H1 (cell line): ENCODE measurements around the gene MRRF. TPM values are rescaled to one million over a fixed set of nuclear protein-coding genes. Genes with fewer than 3 reads are reported as not detected.

Source experiments
- CTCF ChIA-PET: fragments of 300-600 bp; sonication (Branson Sonifier 250); formaldehyde crosslinking; loops from one replicate; lab custom pipeline; 2021; ENCODE audit not compliant: partially characterized antibody; lab: Charles Lee
- POLR2A ChIA-PET: fragments of 300-600 bp; sonication (Branson Sonifier 250); formaldehyde crosslinking; loops from one replicate; lab custom pipeline; 2021; ENCODE audit warnings: inconsistent platforms; ENCODE audit not compliant: partially characterized antibody; lab: Charles Lee
- DNase-seq, 2 experiments: peaks; one replicate each; pipeline versions ENCODE4 v3.0.0 to v3.0.0-alpha.2; 2010 to 2022; ENCODE audit warnings: low spot score in 2 of 2, low read depth in 1 of 2, mixed read lengths in 1 of 2
- FAIRE-seq: peaks from 2 replicates; lab custom pipeline; 2011; peaks lifted over from hg19 to GRCh38; lab: Jason Lieb, UNC
- H2AFZ ChIP-seq: 2 replicates; pipeline ENCODE4 v1.8.1; 2012; ENCODE audit warnings: low read length, inconsistent platforms
- H2AK5ac ChIP-seq: 2 replicates; pipeline ENCODE4 v1.6.1; 2013; ENCODE audit warnings: low read depth, low read length
- H2BK120ac ChIP-seq: replicated peaks from 2 replicates; pipeline ENCODE3; 2013; ENCODE audit warnings: low read depth, low read length, inconsistent platforms
- H2BK12ac ChIP-seq: 2 replicates; pipeline ENCODE4 v1.6.1; 2013; ENCODE audit warnings: low read depth, low read length
- H2BK15ac ChIP-seq: 2 replicates; pipeline ENCODE4 v1.6.1; 2013; ENCODE audit warnings: low read length
- H2BK20ac ChIP-seq: 2 replicates; pipeline ENCODE4 v1.6.1; 2013; ENCODE audit warnings: low read length
- H2BK5ac ChIP-seq: 2 replicates; pipeline ENCODE4 v1.6.1; 2013; ENCODE audit warnings: low read depth, low read length
- H3K14ac ChIP-seq: 2 replicates; pipeline ENCODE4 v1.6.1; 2013; ENCODE audit warnings: inconsistent platforms; ENCODE audit not compliant: insufficient read length
- H3K18ac ChIP-seq: 2 replicates; pipeline ENCODE4 v1.6.1; 2013; ENCODE audit warnings: low read length; ENCODE audit errors: extremely low read depth
- H3K23ac ChIP-seq: 2 replicates; pipeline ENCODE4 v1.6.1; 2013; ENCODE audit warnings: inconsistent platforms; ENCODE audit not compliant: insufficient read length
- H3K23me2 ChIP-seq: 2 replicates; pipeline ENCODE4 v1.6.1; 2013; ENCODE audit warnings: low read depth, low read length
- H3K27ac ChIP-seq: 2 replicates; pipeline ENCODE4 v1.6.1; 2011; ENCODE audit warnings: low read depth, low read length, inconsistent platforms
- H3K27me3 ChIP-seq, 4 experiments: replicated peaks in 1 of 4; 1 replicate in 1 of 4; 2 replicates in 3 of 4; pipeline versions ENCODE4 v1.6.1 to v1.8.1; 2011 to 2013; ENCODE audit warnings: low read length in 3 of 4, mild to moderate bottlenecking in 3 of 4, inconsistent platforms in 2 of 4, mixed read lengths in 2 of 4, moderate library complexity in 1 of 4; ENCODE audit not compliant: control insufficient read depth in 3 of 4, insufficient read depth in 3 of 4; ENCODE audit errors: extremely low read depth in 1 of 4
- H3K36me3 ChIP-seq, 4 experiments: 2 replicates each; pipeline versions ENCODE4 v1.6.1 to v1.8.1; 2011 to 2013; ENCODE audit warnings: mild to moderate bottlenecking in 4 of 4, low read length in 3 of 4, moderate library complexity in 2 of 4, control low read depth in 1 of 4, inconsistent platforms in 1 of 4; ENCODE audit not compliant: insufficient read depth in 4 of 4, control insufficient read depth in 2 of 4
- H3K4ac ChIP-seq: replicated peaks from 2 replicates; pipeline ENCODE3; 2013; ENCODE audit warnings: low read length, low read depth, mixed read lengths, inconsistent platforms; ENCODE audit not compliant: insufficient read length
- H3K4me1 ChIP-seq, 4 experiments: replicated peaks in 1 of 4; 1 replicate in 1 of 4; 2 replicates in 3 of 4; pipeline versions ENCODE4 v1.6.1 to v1.8.1; 2011 to 2013; ENCODE audit warnings: low read length in 3 of 4, inconsistent platforms in 2 of 4, mixed read lengths in 1 of 4; ENCODE audit not compliant: insufficient read depth in 4 of 4, control insufficient read depth in 3 of 4
- H3K4me2 ChIP-seq, 2 experiments: 2 replicates each; pipeline versions ENCODE4 v1.6.1 to v1.8.1; 2011 to 2013; ENCODE audit warnings: low read depth in 2 of 2, low read length in 2 of 2, control low read depth in 1 of 2, inconsistent platforms in 1 of 2, mild to moderate bottlenecking in 1 of 2; ENCODE audit not compliant: insufficient read depth in 1 of 2
- H3K4me3 ChIP-seq, 4 experiments: fragments of 200-600, 300-600 bp in 1 of 4; sonication (generic), shearing (Covaris generic), sonication (Bioruptor Twin) in 1 of 4; 2 replicates each; pipeline versions ENCODE4 v1.5.1 to v1.8.1; 2011 to 2016; ENCODE audit warnings: low read length in 4 of 4, low read depth in 3 of 4, control low read depth in 2 of 4, inconsistent platforms in 2 of 4, mild to moderate bottlenecking in 2 of 4, mixed read lengths in 1 of 4, moderate library complexity in 1 of 4; ENCODE audit not compliant: insufficient read depth in 2 of 4; ENCODE audit errors: extremely low read depth in 1 of 4
- H3K56ac ChIP-seq: replicated peaks from 2 replicates; pipeline ENCODE3; 2013; ENCODE audit warnings: low read depth, mild to moderate bottlenecking, mixed read lengths, low read length, inconsistent platforms; ENCODE audit not compliant: insufficient read length
- H3K79me1 ChIP-seq: 2 replicates; pipeline ENCODE4 v1.6.1; 2013; ENCODE audit warnings: low read depth, low read length, control low read depth
- H3K79me2 ChIP-seq, 2 experiments: 2 replicates each; pipeline versions ENCODE4 v1.6.1 to v1.8.1; 2012 to 2013; ENCODE audit warnings: low read length in 2 of 2, mild to moderate bottlenecking in 2 of 2, inconsistent platforms in 1 of 2; ENCODE audit not compliant: insufficient read depth in 2 of 2, control insufficient read depth in 1 of 2
- H3K9ac ChIP-seq, 4 experiments: replicated peaks in 1 of 4; 1 replicate in 1 of 4; 2 replicates in 3 of 4; pipeline versions ENCODE4 v1.6.1 to v1.8.1; 2011 to 2013; ENCODE audit warnings: low read depth in 3 of 4, low read length in 3 of 4, control low read depth in 2 of 4, mild to moderate bottlenecking in 2 of 4, moderate library complexity in 2 of 4, inconsistent platforms in 1 of 4; ENCODE audit errors: extremely low read depth in 1 of 4
- H3K9me3 ChIP-seq, 2 experiments: 2 replicates each; pipeline versions ENCODE4 v1.6.1 to v1.8.1; 2012 to 2013; ENCODE audit warnings: mild to moderate bottlenecking in 2 of 2, moderate library complexity in 2 of 2, control low read depth in 1 of 2, inconsistent platforms in 1 of 2, low read depth in 1 of 2, low read length in 1 of 2, mixed read lengths in 1 of 2; ENCODE audit not compliant: insufficient read depth in 2 of 2
- H4K20me1 ChIP-seq, 2 experiments: replicated peaks in 1 of 2; 2 replicates each; pipeline versions ENCODE3 to v1.8.1; 2011 to 2013; ENCODE audit warnings: inconsistent platforms in 2 of 2, low read length in 2 of 2, mild to moderate bottlenecking in 1 of 2; ENCODE audit not compliant: insufficient read depth in 2 of 2, control insufficient read depth in 1 of 2
- H4K5ac ChIP-seq: 2 replicates; pipeline ENCODE4 v1.6.1; 2013; ENCODE audit warnings: low read length, low read depth, mixed read lengths, inconsistent platforms; ENCODE audit not compliant: insufficient read length
- H4K8ac ChIP-seq: 2 replicates; pipeline ENCODE4 v1.8.0; 2013; ENCODE audit warnings: mild to moderate bottlenecking, moderate library complexity, low read length, inconsistent platforms; ENCODE audit not compliant: insufficient read depth; ENCODE audit errors: extremely low read depth
- H4K91ac ChIP-seq: replicated peaks from 2 replicates; pipeline ENCODE3; 2013; ENCODE audit warnings: low read length, mixed read lengths, inconsistent platforms; ENCODE audit not compliant: insufficient read length
- BCL11A ChIP-seq, 2 experiments: IDR thresholded peaks; one replicate each; pipeline ENCODE4 v1.6.1; 2011; ENCODE audit warnings: low read depth in 2 of 2, low read length in 2 of 2, mild to moderate bottlenecking in 2 of 2
- KDM5A ChIP-seq: fragments of 200-600 bp; IDR thresholded peaks from 2 replicates; pipeline ENCODE4 v1.7.1; 2012; ENCODE audit warnings: mild to moderate bottlenecking, low read length, inconsistent platforms, mixed read lengths
- SIX5 ChIP-seq: IDR thresholded peaks from 2 replicates; pipeline ENCODE4 v1.6.1; 2011; ENCODE audit warnings: mild to moderate bottlenecking, low read depth, low read length
- TAF1 ChIP-seq: IDR thresholded peaks from 2 replicates; pipeline ENCODE4 v1.6.1; 2011; ENCODE audit warnings: mild to moderate bottlenecking, low read depth, low read length
- TEAD4 ChIP-seq: IDR thresholded peaks from 2 replicates; pipeline ENCODE4 v1.6.1; 2012; ENCODE audit warnings: low read depth, low read length, inconsistent platforms, mixed read lengths
- WGBS, 2 experiments: shearing (Covaris generic) in 1 of 2; methylation state at CpG; one replicate each; pipeline versions ENCODE4 v1.1.6 to v1.1.7; 2013 to 2015; ENCODE audit warnings: low lambda C conversion rate in 2 of 2, mixed read lengths in 2 of 2, inconsistent platforms in 1 of 2, low coverage in 1 of 2, missing lambda C conversion rate in 1 of 2; ENCODE audit not compliant: insufficient replicate concordance in 2 of 2, insufficient coverage in 1 of 2, insufficient read length in 1 of 2; ENCODE audit errors: extremely low coverage in 1 of 2, missing lambda C conversion rate in 1 of 2; 5-methylcytosine and 5-hydroxymethylcytosine counted together
- polyA plus RNA-seq, 7 experiments: library from polyadenylated mRNA; depleted of rRNA in 3 of 7; stranded (reverse) in 5 of 7; unstranded in 2 of 7; fragments of >200 nt in 5 of 7; fragments of 200-250 nt in 2 of 7; gene quantifications; 1 replicate in 5 of 7; 2 replicates in 1 of 7; 4 replicates in 1 of 7; pipeline versions ENCODE4 v1.2.1 to v1.2.3, GENCODE V29; 2011 to 2013; ENCODE audit warnings: missing spikeins in 2 of 7, mixed read lengths in 2 of 7
- total RNA-seq: library from RNA; stranded (reverse); fragmentation: NEBNext Ultra II Directional; extraction: Animal tissue kit (Norgen Biotek cat#: 25700); gene quantifications from 2 replicates; pipeline ENCODE4 v1.2.1, GENCODE V29; 2021
- TF ChIP-seq, protein P1 (sequence below), 3 experiments: IDR thresholded peaks; 1 replicate in 2 of 3; 2 replicates in 1 of 3; pipeline versions ENCODE4 v1.5.1 to v1.6.1; 2011; ENCODE audit warnings: low read length in 3 of 3, mild to moderate bottlenecking in 3 of 3, inconsistent platforms in 2 of 3, low read depth in 1 of 3, moderate library complexity in 1 of 3; ENCODE audit not compliant: insufficient read depth in 1 of 3; ENCODE audit errors: control extremely low read depth in 1 of 3

MRRF gene
- total and polyA plus RNA-seq, 2 of the 8 experiments (the other 6 are each of a cell fraction or from before 2014, with no cell fraction given): 29.4 to 47.8 TPM

DNA sequence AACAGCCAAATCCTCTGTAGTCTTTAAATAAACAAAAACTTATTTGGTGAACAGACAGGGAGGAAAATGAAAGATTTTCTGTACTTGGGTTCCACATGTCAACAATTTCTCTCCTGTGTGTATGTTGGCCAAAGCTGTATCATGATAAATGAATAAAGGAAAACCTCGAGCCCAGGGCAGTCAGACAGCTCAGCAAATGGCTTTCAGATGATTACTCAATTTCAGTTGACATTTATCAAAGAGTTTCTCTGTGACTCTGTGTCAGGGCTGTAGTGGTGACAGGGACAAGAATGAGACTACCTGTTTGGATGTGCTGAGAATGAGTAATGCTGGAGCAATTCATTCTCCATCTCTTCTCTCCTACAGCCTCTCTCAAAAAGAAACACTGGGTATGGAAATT is 60.4 kb downstream of the MRRF start:
- ChIA-PET POLR2A (no interaction called here), CTCF (interaction anchor here (1.6 kb wide), 1 partner anchor 202 kb away, joined by 3 read pairs; no protein-coding TSS in a partner anchor)
- H3K9me3 ChIP-seq: no peaks in the 10 kb centered on the region
- H2BK5ac ChIP-seq: no peak overlapping the region
- H2BK120ac ChIP-seq: no peak overlapping the region
- H2AFZ ChIP-seq: no peak overlapping the region
- H3K56ac ChIP-seq: no peak overlapping the region
- H2BK15ac ChIP-seq: no peak overlapping the region
- TF ChIP-seq, protein P1, sequence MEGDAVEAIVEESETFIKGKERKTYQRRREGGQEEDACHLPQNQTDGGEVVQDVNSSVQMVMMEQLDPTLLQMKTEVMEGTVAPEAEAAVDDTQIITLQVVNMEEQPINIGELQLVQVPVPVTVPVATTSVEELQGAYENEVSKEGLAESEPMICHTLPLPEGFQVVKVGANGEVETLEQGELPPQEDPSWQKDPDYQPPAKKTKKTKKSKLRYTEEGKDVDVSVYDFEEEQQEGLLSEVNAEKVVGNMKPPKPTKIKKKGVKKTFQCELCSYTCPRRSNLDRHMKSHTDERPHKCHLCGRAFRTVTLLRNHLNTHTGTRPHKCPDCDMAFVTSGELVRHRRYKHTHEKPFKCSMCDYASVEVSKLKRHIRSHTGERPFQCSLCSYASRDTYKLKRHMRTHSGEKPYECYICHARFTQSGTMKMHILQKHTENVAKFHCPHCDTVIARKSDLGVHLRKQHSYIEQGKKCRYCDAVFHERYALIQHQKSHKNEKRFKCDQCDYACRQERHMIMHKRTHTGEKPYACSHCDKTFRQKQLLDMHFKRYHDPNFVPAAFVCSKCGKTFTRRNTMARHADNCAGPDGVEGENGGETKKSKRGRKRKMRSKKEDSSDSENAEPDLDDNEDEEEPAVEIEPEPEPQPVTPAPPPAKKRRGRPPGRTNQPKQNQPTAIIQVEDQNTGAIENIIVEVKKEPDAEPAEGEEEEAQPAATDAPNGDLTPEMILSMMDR (IDR thresholded peaks at IDR 0.05; ENCODE audit: control extremely low read depth in 1 of 3, insufficient read depth in 1 of 3, low read depth in 1 of 3, low read length in 3 of 3): no peak
- TF ChIP-seq SIX5: no peak
- no peak for TF ChIP-seq TAF1
- no peak for TF ChIP-seq KDM5A
- no peak for TF ChIP-seq TEAD4
- no peak for TF ChIP-seq BCL11A (IDR thresholded peaks at IDR 0.05; ENCODE audit: low read depth in 2 of 2, low read length in 2 of 2)
- H3K27me3 ChIP-seq: no peaks in the 10 kb centered on the region
- no peak overlapping the region for H4K8ac ChIP-seq
- H3K4ac ChIP-seq: no peak overlapping the region
- no peak overlapping the region for H4K5ac ChIP-seq
- no peaks in the 10 kb centered on the region for H3K79me1 ChIP-seq
- no peak overlapping the region for H3K9ac ChIP-seq
- peaks cover 0 to 6% (median 1%) of the 10 kb centered on the region in 4 experiments; a peak in 1 of 7 replicates for H3K4me1 ChIP-seq
- no peak overlapping the region for H4K91ac ChIP-seq
- H3K23me2 ChIP-seq: no peaks in the 10 kb centered on the region; the same call in 1 of the 2 replicates
- FAIRE-seq (no peak), DNase-seq (no peak)
- H3K36me3 ChIP-seq: peaks cover 5 to 24% (median 10%) of the 10 kb centered on the region in 4 experiments; a peak in 7 of 8 replicates
- no peak overlapping the region for H2BK20ac ChIP-seq
- H3K18ac ChIP-seq: no peak overlapping the region
- no peak overlapping the region for H3K27ac ChIP-seq
- H3K23ac ChIP-seq: no peak overlapping the region
- no peaks in the 10 kb centered on the region for H3K79me2 ChIP-seq
- no peak overlapping the region for H3K4me2 ChIP-seq
- H2AK5ac ChIP-seq: no peak overlapping the region
- WGBS, 2 experiments: 75% methylated on average over 1 of the region's 1 CpG; no CpG with 5 or more reads in 1 of the 2 experiments
- no peak overlapping the region for H3K4me3 ChIP-seq
- no peak overlapping the region for H2BK12ac ChIP-seq
- no peak overlapping the region for H3K14ac ChIP-seq
- H4K20me1 ChIP-seq: peaks cover 0 to 4% of the 10 kb centered on the region in 2 experiments
